Tibial artery (tissue), 4 donors: ENCODE results near the gene FAM184A.
A peak's percentile ranks its signal among the peaks of the same experiment; 100 is the strongest.

Source experiments
- DNase-seq, 2 donors: peaks; one replicate each; pipeline ENCODE4 v3.0.0-alpha.2; 2019
- H3K27ac ChIP-seq, 2 donors: fragments of 200-600 bp; sonication (generic) in 1 of 2; 1 replicate in 1 of 2; 2 replicates in 1 of 2; pipeline ENCODE4 v1.5.1; 2018 to 2019; ENCODE audit warnings: mild to moderate bottlenecking in 1 of 2
- H3K27me3 ChIP-seq, 2 donors: fragments of 200-600 bp; sonication (generic) in 1 of 2; one replicate each; pipeline versions ENCODE4 v1.5.1 to v1.6.0; 2016 to 2019
- H3K36me3 ChIP-seq, 3 donors: fragments of 200-600 bp; sonication (generic) in 2 of 3; one replicate each; pipeline ENCODE4 v1.5.1; 2016 to 2019; ENCODE audit warnings: mild to moderate bottlenecking in 2 of 3
- H3K4me1 ChIP-seq, 4 donors: fragments of 200-600 bp; sonication (generic) in 2 of 4; 1 replicate in 3 of 4; 2 replicates in 1 of 4; pipeline ENCODE4 v1.5.1; 2016 to 2019
- H3K4me3 ChIP-seq, 2 donors: fragments of 200-600 bp; sonication (generic) in 1 of 2; 1 replicate in 1 of 2; 2 replicates in 1 of 2; pipeline ENCODE4 v1.5.1; 2018 to 2019; ENCODE audit warnings: mild to moderate bottlenecking in 2 of 2
- H3K9me3 ChIP-seq, 3 donors: fragments of 200-600 bp; sonication (generic) in 1 of 3; one replicate each; pipeline ENCODE4 v1.5.1; 2016 to 2019
- intact Hi-C: fragments of 100-400 bp; cut with DNase I; formaldehyde crosslinking; loops from one replicate; pipeline ENCODE4 v1.15.0; 2023; ENCODE audit warnings: low total_unique reads
- TF ChIP-seq, protein P1 (sequence below), 2 experiments: fragments of 200-600 bp in 1 of 2; fragments of 450-650 bp in 1 of 2; IDR thresholded peaks; one replicate each; pipeline ENCODE4 v1.5.1; 2017 to 2019; ENCODE audit warnings: antibody characterized with exemption in 2 of 2, mild to moderate bottlenecking in 1 of 2, moderate library complexity in 1 of 2

Gene FAM184A

DNA sequence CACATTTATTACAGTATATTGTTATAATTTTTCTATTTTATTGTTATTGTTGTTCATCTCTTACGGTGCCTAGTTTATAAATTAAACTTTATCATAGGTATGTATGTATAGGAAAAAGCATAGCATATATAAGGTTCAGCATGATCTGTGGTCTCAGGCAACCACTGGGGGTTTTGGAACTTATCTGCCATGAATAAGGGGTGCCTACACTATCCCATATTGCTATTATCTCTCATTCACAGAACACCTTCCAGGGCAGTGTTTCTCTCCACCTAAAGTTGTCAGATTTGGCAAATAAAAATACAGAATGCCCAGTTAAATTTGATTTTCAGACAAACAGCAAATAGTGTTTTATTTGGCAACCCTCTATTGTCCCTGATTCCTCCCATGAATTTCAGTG is 35.5 kb upstream of the FAM184A start:
- no peak for DNase-seq
- no peaks in the 10 kb centered on the region for H3K9me3 ChIP-seq
- no peak overlapping the region for H3K4me3 ChIP-seq
- no peak overlapping the region for H3K27ac ChIP-seq
- intact Hi-C loops = no loop called here
- H3K36me3 ChIP-seq = no peaks in the 10 kb centered on the region
- no peaks in the 10 kb centered on the region for H3K27me3 ChIP-seq
- TF ChIP-seq, protein P1, sequence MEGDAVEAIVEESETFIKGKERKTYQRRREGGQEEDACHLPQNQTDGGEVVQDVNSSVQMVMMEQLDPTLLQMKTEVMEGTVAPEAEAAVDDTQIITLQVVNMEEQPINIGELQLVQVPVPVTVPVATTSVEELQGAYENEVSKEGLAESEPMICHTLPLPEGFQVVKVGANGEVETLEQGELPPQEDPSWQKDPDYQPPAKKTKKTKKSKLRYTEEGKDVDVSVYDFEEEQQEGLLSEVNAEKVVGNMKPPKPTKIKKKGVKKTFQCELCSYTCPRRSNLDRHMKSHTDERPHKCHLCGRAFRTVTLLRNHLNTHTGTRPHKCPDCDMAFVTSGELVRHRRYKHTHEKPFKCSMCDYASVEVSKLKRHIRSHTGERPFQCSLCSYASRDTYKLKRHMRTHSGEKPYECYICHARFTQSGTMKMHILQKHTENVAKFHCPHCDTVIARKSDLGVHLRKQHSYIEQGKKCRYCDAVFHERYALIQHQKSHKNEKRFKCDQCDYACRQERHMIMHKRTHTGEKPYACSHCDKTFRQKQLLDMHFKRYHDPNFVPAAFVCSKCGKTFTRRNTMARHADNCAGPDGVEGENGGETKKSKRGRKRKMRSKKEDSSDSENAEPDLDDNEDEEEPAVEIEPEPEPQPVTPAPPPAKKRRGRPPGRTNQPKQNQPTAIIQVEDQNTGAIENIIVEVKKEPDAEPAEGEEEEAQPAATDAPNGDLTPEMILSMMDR (IDR thresholded peaks at IDR 0.05) = no peak
- peaks cover 0 to 3% (median 0%) of the 10 kb centered on the region in 4 donors for H3K4me1 ChIP-seq

DNA sequence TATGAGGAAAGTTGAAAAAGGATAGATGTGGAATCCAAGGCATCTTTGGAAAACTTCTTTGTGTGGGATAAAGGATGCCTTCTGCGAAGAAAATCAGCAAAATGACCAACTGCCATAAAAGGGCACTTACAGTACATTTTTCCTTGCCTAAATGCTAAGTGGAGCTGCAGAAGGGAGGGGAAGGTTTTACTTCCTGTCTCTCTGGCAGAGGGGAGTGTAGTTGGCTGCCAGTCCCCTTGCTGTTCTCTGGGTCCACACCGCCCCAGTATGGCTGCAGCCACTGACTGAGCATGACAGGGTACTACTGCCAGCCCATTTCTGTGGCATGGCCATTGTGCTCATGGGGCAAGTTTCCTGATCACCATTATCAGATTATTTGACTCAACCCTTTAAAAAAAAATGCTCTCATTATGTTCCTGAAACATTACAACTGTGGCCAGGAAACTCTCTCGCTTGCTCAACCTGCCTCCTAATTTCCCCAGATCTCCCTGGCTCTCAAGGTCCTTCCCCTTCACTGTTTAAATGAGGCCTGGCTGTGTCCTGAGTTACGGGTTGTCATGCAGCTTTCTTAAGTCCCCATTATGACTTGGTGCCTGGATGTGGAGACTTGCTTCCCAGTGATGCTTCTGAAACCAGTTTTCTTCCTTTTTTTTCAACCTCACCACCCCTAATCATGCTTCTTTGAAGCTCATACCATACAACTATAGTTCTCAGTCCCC is 34.5 kb upstream of the FAM184A start:
- intact Hi-C loops = no loop called here
- TF ChIP-seq, protein P1 (IDR thresholded peaks at IDR 0.05) = no peak

DNA sequence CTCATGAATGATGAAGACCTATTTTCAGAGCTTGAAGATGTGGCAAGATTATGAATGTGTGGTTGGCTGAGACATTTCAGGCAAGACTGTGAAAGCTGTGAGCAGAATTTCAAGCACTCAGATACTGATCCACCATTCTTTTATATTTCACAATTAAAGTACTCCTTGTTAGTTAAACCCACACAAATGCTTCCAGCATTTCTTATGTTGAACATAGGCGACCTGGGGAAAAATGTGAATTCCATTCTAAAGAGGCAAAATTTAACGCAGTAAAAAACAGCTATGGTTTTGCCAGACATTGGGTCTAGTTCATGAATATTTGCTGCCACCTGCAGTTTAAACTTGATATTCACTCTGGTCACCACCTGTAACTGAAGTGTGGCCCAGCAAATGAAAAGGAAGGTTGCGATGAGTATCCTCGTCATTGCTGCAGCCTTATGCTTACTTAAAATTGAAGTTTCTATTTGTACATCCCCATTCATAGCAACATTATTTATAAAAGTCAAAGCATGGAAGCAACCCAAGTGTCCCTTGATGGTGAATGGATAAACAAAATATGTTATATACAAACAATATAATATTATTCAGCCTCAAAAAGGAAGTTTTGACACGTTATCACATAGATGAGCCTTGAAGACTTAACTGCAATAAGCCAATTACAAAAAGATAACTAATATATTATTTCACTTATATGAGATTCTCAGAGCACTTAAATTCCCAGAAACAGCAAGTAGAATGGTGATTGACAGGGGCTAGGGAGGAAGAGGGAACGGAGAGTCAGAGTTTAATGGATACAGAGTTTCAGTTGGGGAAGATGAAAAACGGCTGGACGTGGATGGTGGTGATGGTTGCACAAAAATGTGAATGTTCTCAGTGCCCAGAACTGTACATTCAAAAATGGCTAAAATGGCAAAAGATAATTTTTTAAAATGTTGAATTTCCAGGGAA is 32.4 kb upstream of the FAM184A start:
- Histone ChIP-seq H3K9me3 (no peaks in the 10 kb centered on the region), H3K27me3 (no peaks in the 10 kb centered on the region), H3K36me3 (no peaks in the 10 kb centered on the region), H3K27ac (no peak overlapping the region), H3K4me3 (no peak overlapping the region), H3K4me1 (peaks cover 0 to 3% (median 0%) of the 10 kb centered on the region in 4 donors)
- no peak for DNase-seq
- intact Hi-C loops = no loop called here
- TF ChIP-seq, protein P1 (IDR thresholded peaks at IDR 0.05) = peak; percentile 60 to 73

More for the DNA sequence above, 34.5 kb upstream of the FAM184A start:
- peak in 1 of 2 donors; percentile 25 for DNase-seq
- H3K36me3 ChIP-seq = no peaks in the 10 kb centered on the region
- H3K9me3 ChIP-seq = no peaks in the 10 kb centered on the region
- peaks cover 0 to 3% (median 0%) of the 10 kb centered on the region in 4 donors for H3K4me1 ChIP-seq
- no peak overlapping the region for H3K27ac ChIP-seq
- no peak overlapping the region for H3K4me3 ChIP-seq
- H3K27me3 ChIP-seq = no peaks in the 10 kb centered on the region

DNA sequence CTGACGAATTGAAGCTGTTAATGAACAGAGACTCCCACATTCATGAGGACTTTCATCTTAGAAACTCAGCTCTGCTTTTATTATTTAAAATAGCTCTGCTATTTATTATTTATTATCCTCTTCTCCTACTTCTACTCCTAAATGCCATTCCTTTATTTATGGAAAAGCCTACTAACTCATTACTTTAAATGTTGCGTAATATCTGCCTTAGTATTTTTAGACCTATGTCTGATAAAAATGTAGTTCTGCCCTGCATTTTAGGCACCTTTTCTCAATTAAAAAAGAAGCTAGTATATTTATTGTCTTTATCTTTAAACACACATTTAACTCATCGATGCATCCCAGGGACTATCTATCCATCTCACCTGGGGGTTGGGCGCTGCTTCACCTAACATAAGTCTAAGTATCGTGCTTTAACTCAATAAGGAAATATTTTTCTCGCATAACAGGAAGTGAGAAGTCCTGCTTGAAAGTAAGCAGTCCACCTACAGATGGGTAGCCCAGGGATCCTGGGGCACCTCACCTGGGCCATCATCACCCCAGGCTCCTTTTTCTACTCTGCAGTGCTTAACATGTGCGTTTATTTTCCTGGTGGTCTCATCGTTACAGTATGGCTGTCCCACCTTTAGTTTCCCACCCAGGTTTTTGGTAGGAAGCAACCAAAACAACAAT is 31.3 kb upstream of the FAM184A start:
- H3K4me1 ChIP-seq = peaks cover 0 to 3% (median 0%) of the 10 kb centered on the region in 4 donors
- H3K4me3 ChIP-seq = no peak overlapping the region
- no peak overlapping the region for H3K27ac ChIP-seq
- no peaks in the 10 kb centered on the region for H3K9me3 ChIP-seq
- intact Hi-C loops = loop anchor here (2.0 kb wide), 1 partner anchor 145 kb away; no protein-coding TSS in a partner anchor
- no peaks in the 10 kb centered on the region for H3K27me3 ChIP-seq
- no peak for DNase-seq
- H3K36me3 ChIP-seq = no peaks in the 10 kb centered on the region
- TF ChIP-seq, protein P1 (IDR thresholded peaks at IDR 0.05) = no peak

DNA sequence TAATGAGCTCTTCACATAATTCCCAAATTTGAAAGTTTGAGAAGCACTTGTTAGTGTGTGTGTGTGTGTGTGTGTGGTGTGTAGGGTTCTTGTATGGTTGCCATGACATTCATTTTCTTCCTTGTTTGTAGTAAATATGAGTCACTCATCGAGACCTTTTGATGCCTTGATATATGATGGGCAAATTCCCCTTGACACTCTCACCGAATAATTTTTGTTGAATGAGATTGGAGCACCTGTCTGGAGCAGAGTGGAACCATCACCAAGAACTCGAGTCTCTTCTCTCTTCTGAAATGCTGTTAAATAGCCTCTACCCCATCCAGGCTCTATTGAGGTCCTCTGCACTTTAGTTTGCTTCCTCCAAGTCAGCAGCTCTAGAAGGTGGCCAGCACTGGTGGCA is 29.6 kb upstream of the FAM184A start:
- TF ChIP-seq, protein P1 (IDR thresholded peaks at IDR 0.05) = no peak
- intact Hi-C loops = loop anchor here (2.0 kb wide), 1 partner anchor 143 kb away; no protein-coding TSS in a partner anchor
- no peak for DNase-seq
- Histone ChIP-seq H3K27ac (no peak overlapping the region), H3K27me3 (no peaks in the 10 kb centered on the region), H3K4me3 (no peak overlapping the region), H3K9me3 (no peaks in the 10 kb centered on the region), H3K36me3 (no peaks in the 10 kb centered on the region), H3K4me1 (peaks cover 0 to 3% (median 0%) of the 10 kb centered on the region in 4 donors)
